CD4-positive, alpha-beta T cell treated with Interleukin-4 for 1 hour (primary cell): ENCODE measurements around the gene DPM2.

Experiments
- DNase-seq, 2 donors: peaks; one replicate each; pipeline ENCODE4 v3.0.0-alpha.2; 2020 to 2022

Gene DPM2

DNA sequence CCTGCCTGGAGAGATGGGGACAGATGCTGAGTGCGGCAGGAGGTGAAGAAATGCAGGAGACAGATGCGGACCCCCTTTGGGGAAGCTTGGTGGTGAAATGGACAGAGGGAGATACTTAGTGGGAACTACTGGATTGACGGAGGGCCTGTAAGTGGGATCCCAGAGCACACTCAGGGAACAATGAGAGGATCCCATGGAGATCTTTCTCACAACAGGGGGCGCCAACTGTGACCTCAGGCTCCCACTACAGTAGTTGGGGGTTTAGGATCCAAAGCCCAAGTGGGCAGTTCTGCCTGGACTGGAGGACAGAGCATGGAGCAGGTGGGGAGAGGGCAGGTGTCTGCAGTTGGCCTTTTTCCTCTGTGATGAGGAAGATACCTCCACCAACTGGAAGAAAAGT is 3.4 kb downstream of the DPM2 start:
- no peak for DNase-seq

DNA sequence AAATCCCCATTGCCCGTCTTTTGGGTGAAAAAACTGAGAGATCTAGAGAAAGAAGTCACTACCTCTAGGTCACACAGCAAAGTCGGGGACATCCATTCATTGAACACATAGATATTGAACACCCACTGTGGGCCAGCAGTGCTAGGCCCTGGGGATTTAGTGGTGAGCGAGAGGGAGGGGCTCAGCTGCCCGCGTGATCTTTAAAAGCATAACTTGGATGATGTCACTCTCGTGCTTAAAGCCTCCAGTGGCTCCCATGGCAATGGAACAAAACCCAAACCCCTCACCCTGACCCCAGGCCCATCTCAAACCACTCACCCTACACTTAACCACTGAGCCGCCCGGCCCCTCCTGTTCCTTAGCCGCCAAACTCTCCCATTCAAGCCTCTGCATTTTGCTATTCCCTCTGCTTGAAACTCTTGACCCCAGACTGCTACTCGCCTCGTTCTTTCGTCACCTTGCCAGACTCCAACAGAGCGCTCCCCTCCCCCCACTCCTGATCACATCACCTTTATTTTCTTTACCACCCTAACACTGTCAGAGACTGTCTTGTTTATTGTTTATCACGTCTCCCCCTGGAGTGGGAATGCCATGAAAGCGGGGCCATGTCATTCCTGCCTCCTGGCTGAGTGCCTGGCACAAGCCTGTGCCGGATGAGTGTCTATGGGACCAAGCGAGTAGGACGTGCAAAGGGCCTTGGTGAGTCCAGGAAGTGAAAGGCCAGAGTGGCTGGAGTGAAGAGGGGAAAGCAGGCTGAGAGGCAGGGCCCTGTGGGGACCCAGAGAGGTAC is 6.4 kb downstream of the DPM2 start:
- peak in 1 of 2 donors; percentile 43 for DNase-seq

- peak; percentile 62 to 70 for DNase-seq
Measured at GRCh38 chr9:127930231-127931091, 7.2 kb downstream of the DPM2 start, which contains the start of gene PIP5KL1. Gene PIP5KL1 (minus strand): TSS chr9:127930777. CDS start chr9:127930752, 25 bp downstream.

GRCh38 chr9:127929625-127929979 is 8.1 kb downstream of the DPM2 start:
- no peak for DNase-seq

DNA sequence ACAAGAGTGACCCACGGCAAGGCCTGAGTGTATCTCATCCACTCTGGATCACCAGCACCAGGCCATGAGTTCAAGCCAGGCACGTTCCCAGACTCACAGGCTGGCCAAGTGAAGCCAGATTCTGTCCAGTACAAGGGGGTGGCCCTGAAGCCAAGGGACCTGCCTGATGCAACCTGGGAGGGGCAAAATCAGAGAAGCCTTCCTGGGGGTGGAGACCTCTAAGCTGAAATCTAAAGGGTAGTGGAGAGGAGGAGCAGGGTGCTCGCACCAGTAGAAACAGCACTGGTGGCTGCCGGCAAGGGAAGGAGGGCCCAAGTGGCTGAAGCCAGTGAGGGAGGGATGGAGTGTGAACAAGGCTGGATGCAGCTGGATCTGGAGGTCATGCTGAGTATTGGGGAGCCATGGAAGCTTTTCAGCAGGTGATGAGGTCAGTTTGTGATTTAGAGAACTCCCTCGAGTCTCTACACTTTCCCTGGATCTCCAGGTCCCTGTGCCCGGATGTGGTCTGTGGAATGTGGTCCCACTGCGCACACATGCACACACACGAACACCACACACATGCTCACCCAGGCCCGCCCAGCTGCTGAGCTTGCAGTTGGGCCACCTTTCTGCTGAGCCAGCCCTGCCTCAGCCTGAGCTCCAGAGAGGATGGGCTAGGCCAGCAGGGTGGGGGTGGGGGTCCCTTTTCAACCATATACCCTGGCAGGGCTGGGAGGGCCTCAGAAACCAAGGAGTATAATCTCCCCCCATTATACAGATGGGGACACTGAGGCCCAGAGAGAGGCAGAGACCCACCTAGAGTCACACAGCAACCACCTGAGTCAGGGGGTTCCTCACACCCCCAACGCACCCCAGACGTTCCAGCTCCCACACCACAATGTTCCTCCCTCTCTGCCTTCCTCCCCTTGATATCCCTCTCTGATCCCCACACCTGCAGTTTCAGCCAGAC is 8.7 kb downstream of the DPM2 start:
- no peak for DNase-seq

- no peak for DNase-seq
Measured at GRCh38 chr9:127927988-127928675, 9.5 kb downstream of the DPM2 start.

DNA sequence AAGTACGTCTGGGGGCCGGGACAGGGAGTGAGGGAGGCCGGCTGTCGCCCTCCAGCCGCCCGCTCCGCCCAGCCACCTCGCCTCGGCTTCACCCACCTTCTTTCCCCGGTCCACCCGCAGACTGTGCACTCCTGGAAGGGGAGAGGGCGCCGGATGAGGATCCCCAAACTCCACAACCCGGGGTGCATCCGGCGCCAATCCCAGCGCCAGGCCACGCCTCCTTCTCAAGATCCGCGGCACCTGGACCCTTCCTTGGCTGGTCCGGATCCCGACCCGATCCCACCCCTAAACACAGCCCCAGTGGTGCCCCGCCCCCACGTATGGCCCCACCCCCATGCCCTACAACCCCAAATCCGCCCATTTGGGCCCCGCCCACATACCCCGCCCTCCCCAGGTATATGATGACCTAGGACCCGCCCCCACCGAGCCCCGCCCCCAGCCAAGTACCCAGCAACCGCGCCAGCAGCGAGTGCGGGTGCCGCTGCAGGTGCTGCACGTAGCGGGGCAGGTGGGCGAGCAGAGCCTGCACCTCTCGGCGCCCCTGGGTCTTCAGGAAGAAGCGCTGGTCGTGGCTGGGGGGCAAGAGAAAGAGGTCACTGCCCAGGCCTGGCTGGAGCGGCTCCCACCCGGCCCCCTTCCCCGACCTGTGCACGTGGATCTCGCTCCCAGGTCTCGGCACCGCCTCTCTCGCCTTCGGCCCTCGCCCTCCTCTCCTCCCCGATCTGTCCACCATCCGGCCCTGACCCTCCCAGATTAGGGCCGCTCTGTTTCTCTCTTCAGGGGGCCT is 10.3 kb downstream of the DPM2 start:
- peak; percentile 83 to 86 for DNase-seq

- DNase-seq = no peak
Measured at GRCh38 chr9:127926906-127927200, 10.8 kb downstream of the DPM2 start.

DNA sequence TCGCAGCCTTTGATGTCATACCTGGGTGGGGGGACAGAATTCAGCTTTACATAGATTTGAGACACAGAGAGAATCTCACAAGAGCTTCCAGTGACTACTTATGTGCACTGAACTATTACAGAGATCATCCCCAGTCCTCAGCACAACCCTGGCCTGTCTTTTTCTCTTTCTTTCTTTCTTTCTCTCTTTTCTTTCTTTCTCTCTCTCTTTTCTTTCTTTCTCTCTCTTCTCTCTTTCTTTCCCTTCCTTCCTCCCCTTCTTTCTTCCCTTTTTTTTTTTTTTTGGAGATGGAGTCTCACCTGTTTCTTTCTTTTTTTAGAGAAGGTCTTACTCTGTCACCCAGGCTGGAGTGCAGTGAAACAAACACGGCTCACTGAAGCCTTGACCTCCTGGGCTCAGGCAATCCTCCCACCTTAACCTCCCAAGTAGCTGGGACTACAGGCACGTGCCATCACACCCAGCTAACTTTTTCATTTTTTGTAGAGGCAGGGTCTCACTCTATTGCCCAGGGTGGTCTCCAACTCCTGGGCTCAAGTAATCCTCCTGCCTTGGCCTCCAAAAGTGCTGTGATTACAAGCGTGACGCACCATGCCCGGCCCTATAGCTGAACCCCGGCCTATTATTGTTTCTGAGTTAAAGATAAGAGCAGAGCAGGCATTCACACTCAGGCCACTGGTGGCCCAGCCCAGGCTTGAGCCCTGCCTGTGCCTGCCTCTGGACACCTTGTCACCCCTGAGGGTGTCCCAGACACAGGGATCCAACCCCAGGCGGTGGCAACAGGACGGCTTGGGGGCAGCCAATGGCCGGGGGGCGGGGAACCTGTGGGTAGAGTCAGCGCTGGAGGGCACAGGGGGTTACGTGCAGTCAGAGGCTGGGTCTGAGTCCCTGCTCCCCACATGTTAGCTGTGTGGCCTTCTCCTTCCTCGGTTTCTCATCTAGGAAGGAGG is 11.4 kb downstream of the DPM2 start:
- no peak for DNase-seq

GRCh38 chr9:127924736-127925444 is 12.8 kb downstream of the DPM2 start:
- no peak for DNase-seq

GRCh38 chr9:127923771-127924170 is 13.9 kb downstream of the DPM2 start:
- DNase-seq = no peak

DNA sequence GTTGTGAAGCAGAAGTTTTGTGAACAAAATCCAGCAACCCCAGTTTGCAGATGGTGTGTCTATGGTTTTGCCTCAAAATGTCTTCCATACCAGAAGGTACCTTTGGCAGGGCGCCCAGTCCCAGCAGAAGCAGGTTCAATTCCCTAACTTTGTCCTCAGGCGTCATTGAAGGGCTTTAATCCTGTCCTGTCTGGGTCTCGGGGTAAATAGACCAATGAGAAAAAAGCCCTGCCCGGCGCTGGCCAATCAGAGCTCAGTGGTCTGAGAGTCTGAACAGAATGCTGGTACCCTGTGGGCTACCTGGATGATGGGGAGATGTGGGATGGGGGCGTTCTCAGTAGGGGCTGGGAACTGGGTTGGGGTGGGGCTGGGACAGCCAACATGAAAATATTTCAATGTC is 14.6 kb downstream of the DPM2 start:
- no peak for DNase-seq

DNA sequence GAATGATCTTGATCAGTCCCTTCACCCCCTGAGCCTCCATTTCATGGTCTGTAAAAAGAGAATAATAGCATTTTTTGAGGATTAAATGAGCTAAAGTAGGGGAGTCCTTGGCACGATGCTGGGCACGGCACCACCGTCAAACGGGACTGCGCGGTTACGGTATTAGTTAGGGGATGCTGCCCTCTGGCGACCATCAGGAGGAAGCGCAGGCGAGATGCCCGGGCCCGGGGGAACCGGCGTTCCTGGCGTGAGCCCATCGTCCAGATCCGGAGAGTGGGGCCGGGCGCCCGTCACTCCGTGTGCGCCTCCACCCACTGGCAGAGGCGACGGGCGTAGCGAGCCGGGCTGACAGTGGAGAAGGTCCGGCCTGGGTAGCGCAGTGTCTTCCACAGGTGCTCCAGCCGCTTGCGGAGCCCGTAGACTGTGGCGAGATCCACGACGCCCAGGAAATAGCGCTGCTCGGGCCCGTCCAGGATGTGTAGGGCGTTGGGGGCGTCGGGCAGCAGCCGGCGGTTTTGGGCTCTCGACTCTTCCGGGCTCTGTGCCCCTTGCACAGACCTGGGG is 16.0 kb downstream of the DPM2 start:
- peak; percentile 78 to 82 for DNase-seq

DNA sequence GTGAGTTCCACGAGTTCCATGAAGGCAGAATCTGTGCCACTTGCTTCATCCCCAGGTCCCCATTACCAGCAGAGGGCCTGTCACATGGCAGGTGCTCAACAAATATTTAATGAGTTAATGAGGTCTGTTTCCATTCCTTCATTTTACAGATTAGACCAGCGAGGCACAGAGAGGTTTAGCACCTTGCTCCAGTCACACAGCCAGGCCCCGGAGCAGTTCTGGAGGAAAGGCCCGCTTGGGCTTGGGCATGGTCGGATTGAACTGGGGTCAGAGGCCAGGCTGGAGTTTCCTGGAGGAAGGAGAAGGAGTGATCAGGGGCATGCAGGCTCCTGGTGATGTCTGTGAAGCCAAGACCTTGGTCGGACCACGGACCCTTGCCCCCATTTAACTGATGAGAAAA is 16.9 kb downstream of the DPM2 start:
- DNase-seq = no peak

- peak in 1 of 2 donors; percentile 82 for DNase-seq
Measured at GRCh38 chr9:127919253-127919815, 18.3 kb downstream of the DPM2 start.

DNA sequence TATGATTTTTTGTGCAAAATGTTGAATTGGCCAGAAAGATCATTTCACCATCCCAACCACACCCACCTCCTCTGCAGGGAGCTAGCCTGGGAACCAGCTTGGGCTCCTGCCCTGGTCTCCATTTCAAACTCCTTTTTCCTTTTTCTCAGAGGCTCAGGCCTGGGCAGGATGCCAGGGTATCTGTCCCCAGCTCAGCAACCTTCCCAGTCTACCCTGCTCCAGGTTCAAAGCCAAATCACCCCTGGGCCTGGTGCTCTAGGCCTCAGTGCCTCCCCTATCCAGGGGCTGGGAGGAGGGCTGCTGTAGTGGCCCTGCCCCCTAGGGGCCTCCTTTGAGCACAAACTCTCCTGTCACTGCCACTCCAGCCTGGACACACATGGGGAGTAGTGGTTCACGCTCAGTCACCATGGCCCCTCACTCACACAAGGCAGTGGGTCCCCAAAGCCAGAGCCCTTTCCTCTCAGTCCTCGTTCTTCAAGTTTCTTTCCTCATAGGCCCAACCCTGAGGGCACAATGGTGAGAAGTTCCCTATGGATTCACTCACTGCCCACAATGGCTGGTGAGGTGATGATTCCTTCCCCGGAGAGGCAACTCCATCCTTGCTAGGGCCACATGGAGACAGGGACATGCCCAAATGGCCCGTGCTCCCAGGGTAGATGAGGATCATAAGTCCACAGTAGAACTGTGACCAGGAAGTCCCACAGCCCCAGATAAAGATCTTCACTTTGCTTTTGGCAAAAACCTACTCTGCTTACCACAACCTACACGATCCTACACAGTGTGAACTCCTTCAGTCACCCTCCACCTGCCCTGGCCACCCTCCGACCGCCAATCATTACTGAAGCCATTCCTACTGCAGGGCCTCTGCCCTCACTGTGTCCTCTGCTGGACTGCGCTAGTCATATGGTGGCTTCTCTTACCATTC is 19.2 kb downstream of the DPM2 start:
- DNase-seq = no peak

DNA sequence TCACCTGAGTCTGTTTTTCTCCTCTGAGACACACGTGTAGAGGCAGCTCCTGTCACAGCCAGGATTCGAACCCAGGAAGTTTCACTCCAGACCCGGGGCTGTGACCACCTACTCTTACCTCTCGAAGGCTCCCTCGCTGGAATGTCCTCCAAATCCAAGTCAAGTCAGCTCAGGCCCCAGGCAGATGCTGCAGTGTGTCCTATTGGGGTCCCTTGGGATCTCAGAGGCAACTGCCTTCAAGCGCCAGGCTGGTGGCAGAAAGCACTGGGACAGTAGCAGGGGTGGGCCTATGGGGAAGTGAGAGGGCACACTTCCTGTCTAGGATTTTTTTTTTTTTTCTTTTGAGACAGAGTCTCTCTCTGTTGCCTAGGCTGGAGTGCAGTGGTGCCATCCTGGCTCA is 20.1 kb downstream of the DPM2 start:
- peak in 1 of 2 donors; percentile 77 for DNase-seq
